KBM-7 (cell line): ENCODE results near the gene PAK5.

Source experiments
- DNase-seq: peaks from one replicate; pipeline ENCODE4 v3.0.0-alpha.2; 2015
- in situ Hi-C: fragments of 300-500 bp; cut with MboI; formaldehyde crosslinking; loops from 2 replicates; pipeline ENCODE4 v1.14.3; 2020; ENCODE audit warnings: low sequenced_read_pairs, low pct_unique_long_range_greater_than_20kb, mixed read lengths

The PAK5 gene

DNA sequence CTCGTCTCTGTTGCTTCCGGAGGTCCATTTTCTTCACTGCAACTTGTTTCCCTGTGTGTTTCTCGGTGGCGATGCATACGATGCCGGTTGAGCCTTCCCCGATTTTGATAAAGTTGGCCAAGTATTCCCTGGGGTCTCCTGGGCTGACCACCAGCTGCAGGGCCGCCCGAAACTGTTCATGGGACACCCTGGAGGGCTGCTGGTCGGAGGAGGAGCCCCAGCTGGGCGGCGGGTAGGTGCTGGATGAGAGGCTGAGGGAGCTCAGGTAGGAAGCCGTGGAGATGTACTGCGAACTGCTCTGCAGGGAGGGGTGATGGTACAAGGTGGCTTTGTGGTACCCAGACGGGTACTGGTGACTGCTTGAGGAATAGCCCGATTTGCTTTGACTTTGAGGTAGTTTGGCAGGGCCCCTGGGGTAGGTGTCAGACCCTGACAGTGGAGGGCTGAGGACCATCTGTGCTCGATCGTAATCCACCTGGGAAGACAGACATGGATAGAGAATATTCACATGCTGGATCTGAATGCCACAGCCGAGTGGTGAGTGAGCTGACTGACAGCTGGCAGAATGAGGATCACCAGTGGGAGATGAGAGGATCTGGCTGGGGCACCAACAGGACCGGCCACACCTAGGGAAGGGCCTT, 272.8 kb downstream of the PAK5 start:
- DNase-seq: no peak
- in situ Hi-C loops: no loop called here

GRCh38 chr20:9557411-9557810, 281.5 kb downstream of the PAK5 start:
- no peak for DNase-seq
- in situ Hi-C loops: no loop called here

DNA sequence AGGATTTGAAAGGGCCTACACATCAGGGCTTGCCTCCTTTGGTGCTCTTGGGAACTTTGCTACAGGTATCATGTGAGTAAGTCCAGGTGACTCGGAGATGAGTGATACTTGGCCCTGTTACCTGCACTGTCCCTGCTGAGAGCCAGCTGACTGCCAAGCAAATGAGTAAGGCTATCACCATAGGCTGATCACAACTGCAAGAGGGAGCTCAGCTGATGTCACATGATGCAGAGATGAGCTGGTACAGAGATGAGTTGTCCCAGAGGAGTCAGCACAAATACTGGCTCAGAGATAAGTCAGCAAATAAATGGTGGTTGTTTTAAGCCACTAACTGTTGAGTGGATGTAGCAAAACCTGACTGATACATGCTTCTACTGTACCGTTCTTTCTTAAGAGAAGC, 283.1 kb downstream of the PAK5 start:
- in situ Hi-C loops: no loop called here
- DNase-seq: no peak

DNA sequence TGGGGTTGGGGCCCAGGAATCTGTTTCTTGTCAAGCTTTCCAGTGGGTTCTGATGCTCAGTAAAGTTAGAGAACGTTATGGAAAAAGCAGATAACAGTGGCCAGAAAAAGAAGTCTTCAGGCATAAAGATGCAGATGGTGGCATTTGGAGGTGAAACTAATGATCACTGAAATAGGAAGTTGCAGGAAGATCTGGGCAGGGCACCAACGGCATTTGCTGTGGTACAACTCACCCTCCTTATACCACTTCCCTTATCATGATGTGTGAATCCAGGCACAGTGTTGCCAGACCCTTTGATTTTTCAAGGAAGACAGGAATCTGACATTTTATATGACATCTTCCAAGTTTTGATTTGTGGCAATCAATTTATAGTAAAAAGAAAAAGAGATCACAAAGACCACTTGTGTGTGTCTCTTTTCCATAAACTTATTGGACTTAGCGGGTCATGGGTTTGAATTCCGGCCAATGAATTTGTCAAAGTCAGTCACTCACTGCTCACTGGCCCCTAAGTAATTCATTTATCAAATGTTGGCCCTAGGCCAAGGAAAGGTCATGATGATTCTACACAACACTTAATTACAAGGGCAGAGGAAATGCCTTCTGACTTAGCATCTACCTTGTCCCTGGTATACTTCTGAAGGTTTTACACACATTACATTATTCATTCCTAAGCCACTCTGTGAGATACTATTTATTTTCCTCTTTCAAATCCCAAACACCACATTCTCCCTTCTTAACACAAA, 286.9 kb downstream of the PAK5 start:
- no peak for DNase-seq
- in situ Hi-C loops: no loop called here

GRCh38 chr20:9550871-9551270, 288.0 kb downstream of the PAK5 start:
- no peak for DNase-seq
- in situ Hi-C loops: no loop called here

DNA sequence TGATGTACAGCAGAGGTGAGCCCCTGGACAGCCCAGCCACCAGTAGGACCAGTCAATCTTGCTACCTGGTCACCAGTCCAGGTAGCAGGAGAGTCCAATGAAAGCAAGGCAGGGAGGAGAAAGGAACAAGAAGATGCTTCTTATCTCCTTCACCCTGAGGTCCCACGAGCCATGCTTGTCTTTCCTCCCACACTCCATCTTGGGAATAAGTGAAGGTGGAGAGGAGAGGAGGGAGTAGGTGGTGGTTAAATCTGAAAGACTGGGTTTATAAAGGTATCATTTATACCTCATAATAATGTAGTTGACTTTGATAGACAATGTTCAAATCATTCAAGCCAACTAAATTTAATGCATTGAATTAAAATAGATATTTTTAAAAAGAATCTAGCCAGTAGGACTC, 288.6 kb downstream of the PAK5 start:
- DNase-seq: no peak
- in situ Hi-C loops: no loop called here

DNA sequence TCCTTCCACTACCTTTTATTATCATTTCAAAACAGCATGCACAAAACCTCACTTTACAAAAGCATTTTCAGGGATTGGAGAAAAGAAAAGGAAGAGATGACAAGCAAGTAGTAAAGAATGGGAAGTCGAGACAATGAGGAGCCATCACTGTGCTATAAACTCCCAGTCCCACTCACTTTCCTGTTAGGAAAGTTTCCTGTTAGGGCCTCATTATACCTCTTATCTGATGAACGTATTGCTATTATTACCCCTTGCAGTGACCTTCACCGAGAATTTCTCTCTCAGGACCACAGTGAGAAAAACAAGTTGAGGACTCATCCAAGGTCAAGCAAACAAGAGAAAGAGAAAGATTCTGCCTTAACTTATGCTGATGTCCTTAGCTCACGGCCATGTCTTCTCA, 295.7 kb downstream of the PAK5 start:
- in situ Hi-C loops: no loop called here
- DNase-seq: no peak

- in situ Hi-C loops: no loop called here
- DNase-seq: no peak
These were observed 303.4 kb downstream of the PAK5 start for GRCh38 chr20:9535449-9535848.

GRCh38 chr20:9534025-9534424, 304.9 kb downstream of the PAK5 start:
- in situ Hi-C loops: no loop called here
- no peak for DNase-seq

DNA sequence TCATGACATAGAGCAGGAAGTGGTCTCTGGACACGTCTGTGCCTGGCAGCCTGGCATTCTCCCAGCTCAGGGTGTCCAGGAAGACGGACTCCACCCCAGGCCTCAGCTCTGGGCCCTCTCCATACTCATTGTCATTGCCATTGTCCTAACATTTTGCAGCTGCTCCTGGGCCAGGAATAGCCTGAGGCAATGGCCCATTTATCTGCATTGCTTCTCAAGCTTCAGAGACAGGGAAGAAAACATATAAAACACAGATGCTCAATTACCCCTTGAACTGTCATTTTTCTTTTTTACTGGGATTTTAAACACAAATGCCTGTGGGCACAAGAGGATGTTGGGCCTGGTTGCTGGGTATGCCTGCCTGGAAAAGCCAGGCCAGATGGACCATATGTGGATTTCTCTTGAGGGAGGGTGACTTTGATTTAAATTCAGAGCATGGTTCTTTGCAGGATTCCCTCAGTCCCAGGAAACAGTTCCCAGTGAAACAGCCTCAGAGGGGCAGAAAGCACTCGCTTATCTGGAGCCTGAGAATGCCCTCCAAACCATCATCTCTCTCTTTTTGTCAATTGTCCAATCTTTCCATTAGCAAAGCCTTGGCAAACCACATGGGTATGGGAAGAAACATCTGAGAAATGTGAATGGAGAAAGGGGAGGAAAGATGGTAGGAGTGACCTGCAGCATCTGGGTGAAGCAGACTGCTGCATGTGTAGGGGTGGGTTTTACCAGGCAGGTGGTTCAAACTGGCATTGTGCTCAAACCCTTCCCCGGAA, 306.6 kb downstream of the PAK5 start:
- DNase-seq: no peak
- in situ Hi-C loops: no loop called here

DNA sequence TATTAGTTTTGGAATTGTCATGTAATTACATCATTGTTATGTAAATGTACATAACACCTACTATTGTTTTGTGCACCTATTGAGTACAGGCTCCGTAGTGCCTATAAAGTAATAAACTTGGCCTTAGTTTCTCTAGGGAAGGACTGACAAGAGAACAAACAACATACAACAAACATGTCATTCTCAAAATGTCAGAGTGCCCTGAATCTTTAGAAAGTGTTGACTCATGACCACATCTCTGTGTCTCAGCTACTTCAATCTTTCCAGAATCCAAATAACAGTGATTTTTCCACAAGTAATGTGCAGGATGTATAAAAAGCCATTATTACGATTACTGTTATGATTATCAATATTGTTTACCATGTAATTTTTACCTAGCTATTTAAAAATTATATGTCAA, 307.3 kb downstream of the PAK5 start:
- in situ Hi-C loops: no loop called here
- no peak for DNase-seq

GRCh38 chr20:9523636-9524035, 315.2 kb downstream of the PAK5 start:
- in situ Hi-C loops: no loop called here
- DNase-seq: no peak

- no peak for DNase-seq
- in situ Hi-C loops: no loop called here
These were observed 318.8 kb downstream of the PAK5 start for GRCh38 chr20:9520086-9520485.

- in situ Hi-C loops: no loop called here
- no peak for DNase-seq
These were observed 320.2 kb downstream of the PAK5 start for GRCh38 chr20:9518576-9519175.

DNA sequence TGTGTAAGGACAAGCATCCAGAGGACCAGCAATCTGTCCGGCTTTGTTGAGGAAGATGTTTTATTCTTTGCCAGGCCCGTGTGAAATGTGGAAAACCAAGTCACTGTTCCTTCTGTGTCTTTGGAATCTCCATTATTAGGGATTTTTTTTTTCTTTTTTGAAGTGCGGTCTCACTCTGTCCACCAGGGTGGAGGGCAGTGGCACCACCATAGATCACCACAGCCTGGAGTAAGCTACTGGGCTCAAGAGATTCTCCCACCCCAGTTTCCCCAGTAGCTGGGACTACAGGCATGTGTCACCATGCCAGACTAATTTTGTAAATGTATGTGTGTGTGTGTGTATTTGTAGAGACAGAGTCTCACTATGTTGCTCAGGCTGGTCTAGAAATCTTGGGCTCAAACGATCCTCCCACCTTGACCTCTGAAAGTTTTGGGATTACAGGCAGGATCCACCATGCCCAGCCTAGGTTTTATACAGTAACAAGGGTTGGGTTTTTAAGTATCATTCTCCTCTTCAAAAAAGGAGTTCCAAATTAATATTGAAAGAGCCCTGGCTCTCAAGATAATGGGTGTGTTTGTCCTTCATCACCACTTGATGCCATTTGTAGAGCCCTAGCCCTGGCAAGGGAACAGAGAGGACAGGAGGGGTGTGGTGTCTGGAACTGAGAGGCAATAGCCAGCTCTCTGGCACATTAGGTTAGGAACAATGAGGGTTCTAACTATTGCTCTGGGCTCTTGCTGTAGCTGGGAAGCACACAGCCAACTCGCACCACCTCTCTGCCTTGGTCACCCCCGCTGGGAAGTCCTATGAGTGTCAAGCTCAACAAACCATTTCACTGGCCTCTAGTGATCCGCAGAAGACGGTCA, 321.3 kb downstream of the PAK5 start:
- no peak for DNase-seq
- in situ Hi-C loops: no loop called here

DNA sequence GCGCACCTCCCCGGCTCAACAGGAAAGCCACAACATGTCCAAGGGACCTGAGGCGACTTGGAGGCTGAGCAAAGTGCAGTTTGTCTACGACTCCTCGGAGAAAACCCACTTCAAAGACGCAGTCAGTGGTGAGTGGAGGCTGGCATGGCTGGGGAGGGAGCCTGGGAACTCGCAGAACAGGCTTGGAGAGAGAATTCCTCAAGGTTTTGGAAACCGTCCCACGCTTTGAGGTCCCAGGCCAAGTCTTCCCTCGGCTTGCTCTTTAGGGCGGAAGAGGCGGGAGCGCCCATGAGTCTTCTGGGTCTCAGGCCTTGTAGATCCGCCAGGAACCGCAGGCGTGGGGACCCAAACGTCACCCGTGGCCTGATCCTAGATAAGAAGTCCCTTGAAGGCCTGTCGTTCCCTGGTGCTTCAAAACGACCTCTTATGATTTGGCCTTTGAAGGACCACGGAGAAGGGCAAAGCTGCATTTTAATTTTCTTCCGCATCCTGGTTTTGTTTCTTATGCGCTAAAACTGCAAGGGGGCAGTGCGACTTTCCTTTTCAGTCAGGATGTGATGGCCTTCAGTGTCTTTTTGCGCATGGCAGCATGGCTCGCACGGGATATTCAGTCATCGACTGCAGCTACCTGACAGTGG, 322.5 kb downstream of the PAK5 start:
- in situ Hi-C loops: no loop called here
- DNase-seq: no peak

DNA sequence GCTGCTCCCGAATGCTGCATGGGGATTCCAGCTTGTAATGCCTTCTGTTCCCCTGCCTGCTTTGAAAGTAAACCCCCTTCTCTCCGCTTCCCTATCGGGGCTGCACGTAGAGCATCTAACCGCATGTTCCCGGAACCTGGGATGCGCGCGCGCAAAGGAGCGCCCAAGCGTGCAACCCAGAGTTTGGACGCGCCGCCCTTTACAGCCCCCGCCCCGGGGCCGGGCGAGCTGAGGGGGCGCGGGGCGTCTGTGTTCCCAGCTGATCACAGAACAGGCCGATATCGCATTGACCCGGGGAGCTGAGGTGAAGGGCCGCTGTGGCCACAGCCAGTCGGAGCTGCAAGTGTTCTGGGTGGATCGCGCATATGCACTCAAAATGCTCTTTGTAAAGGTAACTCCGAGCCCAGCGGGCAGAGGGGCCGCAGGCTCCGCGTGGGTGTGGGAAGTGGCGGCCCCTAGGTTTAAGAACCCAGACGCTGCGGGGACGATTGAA, 323.1 kb downstream of the PAK5 start:
- no peak for DNase-seq
- in situ Hi-C loops: no loop called here

GRCh38 chr20:9515214-9515585, 323.7 kb downstream of the PAK5 start:
- DNase-seq: no peak
- in situ Hi-C loops: no loop called here
